Measurements from ENCODE around the gene ERVFRD-1.
A peak's percentile ranks its signal among the peaks of the same experiment; 100 is the strongest.

The ERVFRD-1 gene

GRCh38 chr6:11110921-11111768, at the start of gene ERVFRD-1:
Gene ERVFRD-1 (minus strand): TSS chr6:11111725. CDS start chr6:11105310, 6,415 bp downstream.
- no peak for DNase-seq (ENCODE audit: extremely low read depth in 1 of 2, low read depth in 1 of 2)

- DNase-seq (ENCODE audit: extremely low read depth in 1 of 2, low read depth in 1 of 2) = no peak
These were observed 48.7 kb upstream of the ERVFRD-1 start for GRCh38 chr6:11160199-11160598.

GRCh38 chr6:11155589-11155988, 44.1 kb upstream of the ERVFRD-1 start:
- no peak for DNase-seq (ENCODE audit: extremely low read depth in 1 of 2, low read depth in 1 of 2)

GRCh38 chr6:11153447-11153846, 41.9 kb upstream of the ERVFRD-1 start:
- DNase-seq (ENCODE audit: extremely low read depth in 1 of 2, low read depth in 1 of 2) = no peak

GRCh38 chr6:11152581-11152980, 41.1 kb upstream of the ERVFRD-1 start:
- no peak for DNase-seq (ENCODE audit: extremely low read depth in 1 of 2, low read depth in 1 of 2)

GRCh38 chr6:11151488-11151887, 40.0 kb upstream of the ERVFRD-1 start:
- no peak for DNase-seq (ENCODE audit: extremely low read depth in 1 of 2, low read depth in 1 of 2)

- no peak for DNase-seq (ENCODE audit: extremely low read depth in 1 of 2, low read depth in 1 of 2)
These were observed 38.0 kb upstream of the ERVFRD-1 start for GRCh38 chr6:11149551-11149950.

GRCh38 chr6:11146117-11146826, 34.7 kb upstream of the ERVFRD-1 start:
- no peak for DNase-seq (ENCODE audit: extremely low read depth in 1 of 2, low read depth in 1 of 2)

- peak; percentile 34 to 61 for DNase-seq (ENCODE audit: extremely low read depth in 1 of 2, low read depth in 1 of 2)
These were observed 32.9 kb upstream of the ERVFRD-1 start for GRCh38 chr6:11144393-11144851.

GRCh38 chr6:11143394-11144371, 32.2 kb upstream of the ERVFRD-1 start:
- no peak for DNase-seq (ENCODE audit: extremely low read depth in 1 of 2, low read depth in 1 of 2)

- no peak for DNase-seq (ENCODE audit: extremely low read depth in 1 of 2, low read depth in 1 of 2)
These were observed 30.9 kb upstream of the ERVFRD-1 start for GRCh38 chr6:11142296-11143027.

- DNase-seq (ENCODE audit: extremely low read depth in 1 of 2, low read depth in 1 of 2) = no peak
These were observed 29.8 kb upstream of the ERVFRD-1 start for GRCh38 chr6:11141295-11141694.

- DNase-seq (ENCODE audit: extremely low read depth in 1 of 2, low read depth in 1 of 2) = no peak
These were observed 28.5 kb upstream of the ERVFRD-1 start for GRCh38 chr6:11140056-11140455.

GRCh38 chr6:11139051-11139960, 27.8 kb upstream of the ERVFRD-1 start:
- DNase-seq (ENCODE audit: extremely low read depth in 1 of 2, low read depth in 1 of 2) = no peak

- no peak for DNase-seq (ENCODE audit: extremely low read depth in 1 of 2, low read depth in 1 of 2)
These were observed 25.3 kb upstream of the ERVFRD-1 start for GRCh38 chr6:11136809-11137208.

GRCh38 chr6:11133281-11133680, 21.8 kb upstream of the ERVFRD-1 start:
- DNase-seq (ENCODE audit: extremely low read depth in 1 of 2, low read depth in 1 of 2) = no peak

- DNase-seq (ENCODE audit: extremely low read depth in 1 of 2, low read depth in 1 of 2) = no peak
These were observed 20.8 kb upstream of the ERVFRD-1 start for GRCh38 chr6:11132194-11132888.

- DNase-seq (ENCODE audit: extremely low read depth in 1 of 2, low read depth in 1 of 2) = no peak
These were observed 19.1 kb upstream of the ERVFRD-1 start for GRCh38 chr6:11130605-11131004.

Measured in stimulated activated CD8-positive, alpha-beta memory T cell treated with anti-CD3 and anti-CD28 coated beads, Interleukin-7, amount 100 ng/mL, for 48 hours (primary cell).